Neural progenitor cell (in vitro differentiated cells): ENCODE measurements around the gene TMUB1. TPM values are rescaled to one million over a fixed set of nuclear protein-coding genes. Genes with fewer than 3 reads are reported as not detected.
A peak's percentile ranks its signal among the peaks of the same experiment; 100 is the strongest.

Experiments used
- DNase-seq: peaks from one replicate; pipeline ENCODE4 v3.0.0-alpha.2; 2016; ENCODE audit warnings: low spot score
- H2AFZ ChIP-seq: fragments of 200-600 bp; sonication (generic); replicated peaks from 2 replicates; pipeline ENCODE4 v1.6.1; 2016; ENCODE audit warnings: antibody characterized with exemption
- H3F3A ChIP-seq: fragments of 200-600 bp; sonication (generic); 2 replicates; pipeline ENCODE4 v1.6.1; 2016; ENCODE audit warnings: antibody characterized with exemption, low read depth
- H3K27ac ChIP-seq: fragments of 200-600 bp; sonication (generic); 2 replicates; pipeline ENCODE4 v1.5.1; 2016; ENCODE audit warnings: mild to moderate bottlenecking
- H3K27me3 ChIP-seq: fragments of 200-600 bp; sonication (generic); 2 replicates; pipeline ENCODE4 v1.6.1; 2016; ENCODE audit warnings: mild to moderate bottlenecking, moderate library complexity
- H3K36me3 ChIP-seq: fragments of 200-600 bp; sonication (generic); 2 replicates; pipeline ENCODE4 v1.5.1; 2016
- H3K4me1 ChIP-seq: fragments of 200-600 bp; sonication (generic); 2 replicates; pipeline ENCODE4 v1.6.1; 2016; ENCODE audit warnings: mixed run types
- H3K4me2 ChIP-seq: fragments of 200-600 bp; sonication (generic); 2 replicates; pipeline ENCODE4 v1.6.1; 2016
- H3K4me3 ChIP-seq: fragments of 200-600 bp; sonication (generic); 2 replicates; pipeline ENCODE4 v1.5.1; 2016
- H3K79me2 ChIP-seq: fragments of 200-600 bp; sonication (generic); 2 replicates; pipeline ENCODE4 v1.6.1; 2016; ENCODE audit warnings: low read depth
- H3K9ac ChIP-seq: fragments of 200-600 bp; sonication (generic); 2 replicates; pipeline ENCODE4 v1.6.1; 2016
- H3K9me3 ChIP-seq: fragments of 200-600 bp; sonication (generic); 2 replicates; pipeline ENCODE4 v1.5.1; 2016; ENCODE audit warnings: low read depth
- H4K20me1 ChIP-seq: fragments of 200-600 bp; sonication (generic); 2 replicates; pipeline ENCODE4 v1.6.1; 2016; ENCODE audit warnings: low read depth
- H3K27ac Mint-ChIP-seq: 3 replicates; pipeline ENCODE4 v1.8.0; 2021; ENCODE audit warnings: mixed read lengths
- H3K27me3 Mint-ChIP-seq: 2 replicates; pipeline ENCODE4 v1.8.0; 2022; ENCODE audit warnings: low read depth, mild to moderate bottlenecking, inconsistent platforms, moderate library complexity, mixed read lengths; ENCODE audit not compliant: insufficient read depth
- H3K36me3 Mint-ChIP-seq: 3 replicates; pipeline ENCODE4 v1.8.0; 2021; ENCODE audit warnings: mixed read lengths
- H3K4me1 Mint-ChIP-seq: 3 replicates; pipeline ENCODE4 v1.8.0; 2021; ENCODE audit warnings: mixed read lengths
- H3K4me3 Mint-ChIP-seq: 3 replicates; pipeline ENCODE4 v1.8.0; 2021; ENCODE audit warnings: mild to moderate bottlenecking, moderate library complexity, mixed read lengths
- H3K9me3 Mint-ChIP-seq: 3 replicates; pipeline ENCODE4 v1.8.0; 2020; ENCODE audit warnings: mixed read lengths
- EZH2 ChIP-seq: fragments of 200-600 bp; sonication (generic); IDR thresholded peaks from 2 replicates; pipeline ENCODE4 v1.6.1; 2017; ENCODE audit warnings: antibody characterized with exemption, mild to moderate bottlenecking, moderate library complexity
- EZH2phosphoT487 ChIP-seq: fragments of 200-600 bp; sonication (generic); IDR thresholded peaks from 2 replicates; pipeline ENCODE4 v1.6.1; 2017; ENCODE audit warnings: antibody characterized with exemption
- total RNA-seq: library from RNA; depleted of rRNA; stranded (reverse); fragments of >200 nt; gene quantifications from 2 replicates; pipeline ENCODE4 v1.2.3, GENCODE V29; 2015; ENCODE audit warnings: low replicate concordance
- TF ChIP-seq, protein P1 (sequence below): fragments of 200-600 bp; sonication (generic); IDR thresholded peaks from 2 replicates; pipeline ENCODE4 v1.5.1; 2017; ENCODE audit warnings: antibody characterized with exemption, mild to moderate bottlenecking

Gene TMUB1
- total RNA-seq, 1 donor from 2014 or later = 6.0 TPM

DNA sequence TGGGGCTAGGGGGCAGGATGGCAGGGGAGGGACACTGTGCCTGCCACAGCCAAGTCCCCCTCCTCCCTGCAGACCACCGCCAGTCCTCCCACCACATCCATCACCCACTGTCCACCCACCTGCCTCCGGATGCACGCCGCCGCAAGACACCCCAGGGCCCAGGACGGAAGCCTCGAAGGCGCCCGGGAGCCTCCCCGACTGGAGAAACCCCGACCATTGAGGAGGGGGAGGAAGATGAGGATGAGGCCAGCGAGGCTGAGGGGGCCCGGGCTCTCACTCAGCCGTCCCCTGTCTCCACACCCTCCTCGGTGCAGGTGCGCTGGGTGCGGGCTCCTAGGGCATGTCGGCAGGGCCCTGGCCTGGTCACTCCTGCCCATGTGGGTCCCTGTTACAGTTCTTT lies 18.8 kb downstream of the TMUB1 start:
- Mint-ChIP-seq H3K9me3 (no peaks in the 10 kb centered on the region), H3K4me3 (no peak overlapping the region), H3K27ac (no peak overlapping the region), H3K27me3 (peaks cover 9% of the 10 kb centered on the region), H3K36me3 (peaks cover 8% of the 10 kb centered on the region), H3K4me1 (peaks cover 22% of the 10 kb centered on the region)
- Histone ChIP-seq H3K4me1 (peaks cover 27% of the 10 kb centered on the region), H3K4me3 (no peak overlapping the region), H3K79me2 (peaks cover 7% of the 10 kb centered on the region), H2AFZ (no peak overlapping the region), H3K9me3 (no peaks in the 10 kb centered on the region), H3F3A (peaks cover 35% of the 10 kb centered on the region), H4K20me1 (peaks cover 51% of the 10 kb centered on the region), H3K36me3 (no peaks in the 10 kb centered on the region), H3K27ac (no peak overlapping the region), H3K9ac (no peak overlapping the region), H3K27me3 (peaks cover 19% of the 10 kb centered on the region), H3K4me2 (no peak overlapping the region)
- no peak for DNase-seq
- no peak for TF ChIP-seq EZH2
- TF ChIP-seq, protein P1, sequence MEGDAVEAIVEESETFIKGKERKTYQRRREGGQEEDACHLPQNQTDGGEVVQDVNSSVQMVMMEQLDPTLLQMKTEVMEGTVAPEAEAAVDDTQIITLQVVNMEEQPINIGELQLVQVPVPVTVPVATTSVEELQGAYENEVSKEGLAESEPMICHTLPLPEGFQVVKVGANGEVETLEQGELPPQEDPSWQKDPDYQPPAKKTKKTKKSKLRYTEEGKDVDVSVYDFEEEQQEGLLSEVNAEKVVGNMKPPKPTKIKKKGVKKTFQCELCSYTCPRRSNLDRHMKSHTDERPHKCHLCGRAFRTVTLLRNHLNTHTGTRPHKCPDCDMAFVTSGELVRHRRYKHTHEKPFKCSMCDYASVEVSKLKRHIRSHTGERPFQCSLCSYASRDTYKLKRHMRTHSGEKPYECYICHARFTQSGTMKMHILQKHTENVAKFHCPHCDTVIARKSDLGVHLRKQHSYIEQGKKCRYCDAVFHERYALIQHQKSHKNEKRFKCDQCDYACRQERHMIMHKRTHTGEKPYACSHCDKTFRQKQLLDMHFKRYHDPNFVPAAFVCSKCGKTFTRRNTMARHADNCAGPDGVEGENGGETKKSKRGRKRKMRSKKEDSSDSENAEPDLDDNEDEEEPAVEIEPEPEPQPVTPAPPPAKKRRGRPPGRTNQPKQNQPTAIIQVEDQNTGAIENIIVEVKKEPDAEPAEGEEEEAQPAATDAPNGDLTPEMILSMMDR = no peak
- TF ChIP-seq EZH2phosphoT487 = no peak

DNA sequence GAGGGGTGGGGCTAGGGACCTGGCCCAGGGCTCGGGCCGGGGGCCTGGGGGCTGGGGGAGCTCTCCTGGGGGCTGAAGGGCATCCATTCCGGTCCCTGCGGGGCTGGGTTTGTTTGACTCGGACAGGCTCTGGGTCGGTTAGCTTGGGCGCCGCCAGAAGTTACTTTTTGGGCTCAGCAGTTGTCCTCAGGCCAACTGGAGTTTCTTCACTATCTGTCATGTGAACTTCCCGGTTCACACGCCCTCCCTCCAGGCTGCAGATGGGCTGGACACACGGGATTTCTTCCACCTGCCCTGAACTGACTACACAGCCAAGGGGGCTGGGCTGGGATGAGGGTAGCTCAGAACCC lies 20.1 kb downstream of the TMUB1 start:
- Histone ChIP-seq H3F3A (peaks cover 42% of the 10 kb centered on the region), H3K79me2 (peaks cover 7% of the 10 kb centered on the region), H3K4me1 (peaks cover 35% of the 10 kb centered on the region), H2AFZ (no peak overlapping the region), H4K20me1 (peaks cover 51% of the 10 kb centered on the region), H3K36me3 (no peaks in the 10 kb centered on the region), H3K27ac (no peak overlapping the region), H3K9ac (no peak overlapping the region), H3K27me3 (peaks cover 19% of the 10 kb centered on the region), H3K9me3 (no peaks in the 10 kb centered on the region), H3K4me3 (peak overlapping the region; percentile 41), H3K4me2 (peak overlapping the region; percentile 99)
- Mint-ChIP-seq H3K27me3 (peaks cover 9% of the 10 kb centered on the region), H3K9me3 (no peaks in the 10 kb centered on the region), H3K4me1 (peaks cover 30% of the 10 kb centered on the region), H3K36me3 (peaks cover 5% of the 10 kb centered on the region), H3K4me3 (peak overlapping the region; percentile 74), H3K27ac (no peak overlapping the region)
- no peak for TF ChIP-seq EZH2phosphoT487
- no peak for TF ChIP-seq EZH2
- TF ChIP-seq, protein P1 = no peak
- no peak for DNase-seq

DNA sequence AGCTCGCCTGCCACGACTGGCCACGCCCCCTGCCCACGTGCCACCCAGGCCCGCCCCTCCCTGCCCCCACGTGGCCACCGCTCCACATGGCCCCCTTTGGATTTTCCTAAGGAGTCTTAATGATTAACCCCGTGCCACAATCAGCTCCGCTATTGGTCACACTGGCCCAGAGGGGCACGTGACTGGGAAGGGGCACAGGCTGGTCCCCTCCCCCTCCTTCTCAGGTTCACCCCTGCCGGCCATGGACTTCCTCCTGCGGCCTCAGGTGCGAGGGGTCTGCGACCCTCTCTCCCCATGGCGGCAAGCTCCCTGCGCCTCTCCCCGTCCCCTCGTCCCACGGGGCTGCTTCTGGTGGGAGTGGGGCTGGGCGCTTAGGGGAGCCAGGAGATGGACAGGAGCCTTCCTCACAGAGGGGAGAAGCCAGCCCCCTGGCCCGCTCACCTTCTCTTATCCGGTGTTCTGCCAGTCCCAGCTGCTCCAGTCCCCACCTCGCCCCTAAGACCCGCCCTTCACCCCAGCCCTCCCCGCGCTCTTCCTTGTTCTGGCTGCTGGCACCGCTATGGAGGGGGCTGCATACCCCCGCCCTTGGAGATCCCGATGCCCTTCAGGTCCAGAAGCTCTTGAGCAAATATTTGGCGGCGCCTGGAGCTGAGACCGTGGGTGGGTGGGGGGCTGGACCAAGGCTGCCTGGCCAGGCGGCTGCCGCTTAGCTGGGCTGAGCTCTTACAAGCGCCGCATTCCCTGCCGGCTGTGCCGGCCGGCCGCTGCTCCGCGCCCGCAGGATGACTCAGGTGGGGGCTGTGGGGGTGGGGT lies 20.7 kb downstream of the TMUB1 start:
- no peak overlapping the region for H3K9ac ChIP-seq
- peaks cover 19% of the 10 kb centered on the region for H3K27me3 ChIP-seq
- no peak overlapping the region for H3K27ac ChIP-seq
- no peaks in the 10 kb centered on the region for H3K36me3 ChIP-seq
- H3K9me3 ChIP-seq = no peaks in the 10 kb centered on the region
- peaks cover 7% of the 10 kb centered on the region for H3K79me2 ChIP-seq
- DNase-seq = peak; percentile 88
- Mint-ChIP-seq H3K4me3 (peak overlapping the region; percentile 46), H3K36me3 (peaks cover 3% of the 10 kb centered on the region), H3K27ac (no peak overlapping the region), H3K9me3 (no peaks in the 10 kb centered on the region), H3K27me3 (peaks cover 11% of the 10 kb centered on the region), H3K4me1 (peaks cover 30% of the 10 kb centered on the region)
- peak overlapping the region; percentile 41 for H3K4me3 ChIP-seq
- H3F3A ChIP-seq = peaks cover 42% of the 10 kb centered on the region
- H3K4me1 ChIP-seq = peaks cover 35% of the 10 kb centered on the region
- no peak overlapping the region for H2AFZ ChIP-seq
- TF ChIP-seq, protein P1 = no peak
- TF ChIP-seq EZH2phosphoT487 (no peak), EZH2 (no peak)
- H4K20me1 ChIP-seq = peaks cover 51% of the 10 kb centered on the region
- H3K4me2 ChIP-seq = peak overlapping the region; percentile 99
